Neural cell (in vitro differentiated cells): ENCODE results near the gene F7. TPM values are rescaled to one million over a fixed set of nuclear protein-coding genes. Genes with fewer than 3 reads are reported as not detected.

Experiments
- H2AFZ ChIP-seq: fragments of 200-600, 300-800 bp; sonication (generic), shearing (Covaris generic); 2 replicates; pipeline ENCODE4 v1.6.0; 2014; ENCODE audit warnings: low read depth, mild to moderate bottlenecking, antibody characterized with exemption, low read length, moderate library complexity
- H3F3A ChIP-seq: fragments of 200-600 bp; shearing (Covaris generic); 2 replicates; pipeline ENCODE4 v1.6.1; 2016; ENCODE audit warnings: mild to moderate bottlenecking, moderate library complexity, mixed read lengths, antibody characterized with exemption, low read length; ENCODE audit not compliant: insufficient read depth, poor library complexity, severe bottlenecking
- H3K27ac ChIP-seq: fragments of 200-600, 300-800 bp; sonication (generic), shearing (Covaris generic); 2 replicates; pipeline ENCODE4 v1.5.1; 2014; ENCODE audit warnings: mild to moderate bottlenecking, low read length, moderate library complexity
- H3K27me3 ChIP-seq: fragments of 300-800, 200-600 bp; sonication (generic), shearing (Covaris generic); 2 replicates; pipeline ENCODE4 v1.6.0; 2014; ENCODE audit warnings: mild to moderate bottlenecking, low read depth, low read length, moderate library complexity; ENCODE audit not compliant: insufficient read depth
- H3K36me3 ChIP-seq: fragments of 300-800, 200-600 bp; sonication (generic), shearing (Covaris generic); 2 replicates; pipeline ENCODE4 v1.5.1; 2014; ENCODE audit warnings: mild to moderate bottlenecking, antibody characterized with exemption, low read length, moderate library complexity; ENCODE audit not compliant: insufficient read depth
- H3K4me2 ChIP-seq: fragments of 300-800, 200-600 bp; sonication (generic), shearing (Covaris generic); 2 replicates; pipeline ENCODE4 v1.6.0; 2014; ENCODE audit warnings: mild to moderate bottlenecking, low read length
- H3K4me3 ChIP-seq: fragments of 300-800, 200-600 bp; sonication (generic), shearing (Covaris generic); 2 replicates; pipeline ENCODE4 v1.5.1; 2014; ENCODE audit warnings: mild to moderate bottlenecking, low read length, moderate library complexity
- H3K79me2 ChIP-seq: fragments of 200-600 bp; shearing (Covaris generic); replicated peaks from 2 replicates; pipeline ENCODE4 v1.6.0; 2014; ENCODE audit warnings: mild to moderate bottlenecking, low read length, moderate library complexity; ENCODE audit not compliant: insufficient read depth
- H3K9ac ChIP-seq: fragments of 300-800, 200-600 bp; sonication (generic), shearing (Covaris generic); 2 replicates; pipeline ENCODE4 v1.6.1; 2016; ENCODE audit warnings: mild to moderate bottlenecking, low read length, mixed read lengths
- H3K9me2 ChIP-seq: fragments of 200-600 bp; shearing (Covaris generic); 2 replicates; pipeline ENCODE4 v1.6.1; 2016; ENCODE audit warnings: mild to moderate bottlenecking, low read length, mixed read lengths; ENCODE audit not compliant: insufficient read depth
- H3K9me3 ChIP-seq: fragments of 200-600, 300-800 bp; sonication (generic), shearing (Covaris generic); 2 replicates; pipeline ENCODE4 v1.6.1; 2016; ENCODE audit warnings: mild to moderate bottlenecking, mixed run types, low read length, moderate library complexity, mixed read lengths
- H4K20me1 ChIP-seq: fragments of 200-600 bp; shearing (Covaris generic); 2 replicates; pipeline ENCODE4 v1.6.1; 2016; ENCODE audit warnings: mild to moderate bottlenecking, mixed run types; ENCODE audit not compliant: insufficient read depth
- CTCF ChIP-seq: fragments of 450-650 bp; IDR thresholded peaks from 2 replicates; pipeline ENCODE4 v1.5.1; 2014; ENCODE audit warnings: antibody characterized with exemption, mild to moderate bottlenecking, moderate library complexity; ENCODE audit not compliant: poor library complexity, severe bottlenecking
- EP300 ChIP-seq: fragments of 450-650 bp; conservative IDR thresholded peaks from 2 replicates; pipeline ENCODE4 v1.6.1; 2014; ENCODE audit warnings: antibody characterized with exemption, mild to moderate bottlenecking, moderate library complexity; ENCODE audit not compliant: poor library complexity, severe bottlenecking
- EZH2 ChIP-seq: fragments of 200-600, 300-800 bp; shearing (Covaris generic), sonication (generic); IDR thresholded peaks from 2 replicates; pipeline ENCODE4 v1.6.1; 2014; ENCODE audit warnings: antibody characterized with exemption, low read length, borderline replicate concordance, mild to moderate bottlenecking; ENCODE audit not compliant: insufficient read depth, poor library complexity, severe bottlenecking
- MXI1 ChIP-seq: fragments of 450-650 bp; conservative IDR thresholded peaks from 2 replicates; pipeline ENCODE4 v1.6.1; 2014; ENCODE audit warnings: antibody characterized with exemption, mild to moderate bottlenecking; ENCODE audit not compliant: poor library complexity, severe bottlenecking
- POLR2AphosphoS5 ChIP-seq: IDR thresholded peaks from 2 replicates; pipeline ENCODE4 v1.6.1; 2012
- RAD21 ChIP-seq: fragments of 450-650 bp; conservative IDR thresholded peaks from 2 replicates; pipeline ENCODE4 v1.6.1; 2014; ENCODE audit warnings: antibody characterized with exemption, mild to moderate bottlenecking, moderate library complexity
- REST ChIP-seq: IDR thresholded peaks from 2 replicates; pipeline ENCODE4 v1.6.1; 2012; ENCODE audit warnings: borderline replicate concordance
- SMC3 ChIP-seq: fragments of 450-650 bp; conservative IDR thresholded peaks from 2 replicates; pipeline ENCODE4 v1.6.1; 2014; ENCODE audit warnings: antibody characterized with exemption, mild to moderate bottlenecking, moderate library complexity; ENCODE audit not compliant: poor library complexity
- TAF1 ChIP-seq: IDR thresholded peaks from 2 replicates; pipeline ENCODE4 v1.6.1; 2012; ENCODE audit warnings: low read depth
- polyA plus RNA-seq: library from polyadenylated mRNA; depleted of rRNA; stranded (reverse); fragments of >200 nt; gene quantifications from 2 replicates; pipeline ENCODE4 v1.2.3, GENCODE V29; 2014

The F7 gene
- polyA plus RNA-seq, 1 donor from 2014 or later, result 0.32 TPM

GRCh38 chr13:113061271-113061625 lies 44.3 kb upstream of the F7 start:
- H3K4me3 ChIP-seq, result no peak overlapping the region
- no peak overlapping the region for H3K4me2 ChIP-seq
- H3K79me2 ChIP-seq, result no peaks in the 10 kb centered on the region
- no peaks in the 10 kb centered on the region for H3F3A ChIP-seq
- H3K36me3 ChIP-seq, result no peaks in the 10 kb centered on the region
- H3K9me3 ChIP-seq, result no peaks in the 10 kb centered on the region
- no peaks in the 10 kb centered on the region for H3K27me3 ChIP-seq
- no peak overlapping the region for H2AFZ ChIP-seq
- no peaks in the 10 kb centered on the region for H4K20me1 ChIP-seq
- H3K9ac ChIP-seq, result no peak overlapping the region
- TF ChIP-seq RAD21 (no peak), REST (no peak)
- H3K27ac ChIP-seq, result no peak overlapping the region
- no peaks in the 10 kb centered on the region for H3K9me2 ChIP-seq

- H3K9me2 ChIP-seq, result no peaks in the 10 kb centered on the region
- H3K27ac ChIP-seq, result no peak overlapping the region
- no peak overlapping the region for H3K4me3 ChIP-seq
- no peak overlapping the region for H3K9ac ChIP-seq
- no peaks in the 10 kb centered on the region for H3K79me2 ChIP-seq
- no peak overlapping the region for H2AFZ ChIP-seq
- no peaks in the 10 kb centered on the region for H3K27me3 ChIP-seq
- TF ChIP-seq EP300 (no peak), MXI1 (no peak), POLR2AphosphoS5 (no peak), TAF1 (no peak), RAD21 (no peak), SMC3 (no peak)
- no peaks in the 10 kb centered on the region for H3K9me3 ChIP-seq
- H4K20me1 ChIP-seq, result no peaks in the 10 kb centered on the region
- no peaks in the 10 kb centered on the region for H3K36me3 ChIP-seq
- no peaks in the 10 kb centered on the region for H3F3A ChIP-seq
- H3K4me2 ChIP-seq, result no peak overlapping the region
Measured at GRCh38 chr13:113061796-113062425, 43.7 kb upstream of the F7 start.

GRCh38 chr13:113062691-113063090 lies 42.9 kb upstream of the F7 start:
- Histone ChIP-seq H3K9ac (no peak overlapping the region), H3K9me3 (no peaks in the 10 kb centered on the region), H3K27me3 (no peaks in the 10 kb centered on the region), H2AFZ (no peak overlapping the region), H3K9me2 (no peaks in the 10 kb centered on the region), H3K36me3 (no peaks in the 10 kb centered on the region), H3F3A (no peaks in the 10 kb centered on the region), H3K27ac (no peak overlapping the region), H4K20me1 (no peaks in the 10 kb centered on the region), H3K79me2 (no peaks in the 10 kb centered on the region), H3K4me3 (no peak overlapping the region), H3K4me2 (no peak overlapping the region)
- TF ChIP-seq CTCF (no peak), EP300 (no peak), RAD21 (no peak), SMC3 (no peak), EZH2 (no peak), TAF1 (no peak), POLR2AphosphoS5 (no peak), MXI1 (no peak), REST (no peak)
